IgD-negative memory B cell (primary cell): ENCODE data around the gene TNFRSF18. TPM values are rescaled to one million over a fixed set of nuclear protein-coding genes. Genes with fewer than 3 reads are reported as not detected.

Experiments
- H3K27ac Mint-ChIP-seq, 3 donors: one replicate each; pipeline ENCODE4 v1.8.0; 2020 to 2022; ENCODE audit warnings: mild to moderate bottlenecking in 3 of 3, mixed read lengths in 3 of 3, moderate library complexity in 1 of 3
- H3K27me3 Mint-ChIP-seq: one replicate; pipeline ENCODE4 v1.8.0; 2021; ENCODE audit warnings: mixed read lengths
- H3K36me3 Mint-ChIP-seq: one replicate; pipeline ENCODE4 v1.8.0; 2020; ENCODE audit warnings: mild to moderate bottlenecking, mixed read lengths
- H3K4me1 Mint-ChIP-seq, 3 donors: one replicate each; pipeline ENCODE4 v1.8.0; 2020 to 2022; ENCODE audit warnings: mixed read lengths in 3 of 3, mild to moderate bottlenecking in 1 of 3
- H3K4me3 Mint-ChIP-seq, 4 donors: one replicate each; pipeline ENCODE4 v1.8.0; 2020 to 2022; ENCODE audit warnings: mild to moderate bottlenecking in 4 of 4, mixed read lengths in 4 of 4, moderate library complexity in 3 of 4
- H3K9me3 Mint-ChIP-seq, 3 donors: one replicate each; pipeline ENCODE4 v1.8.0; 2020 to 2021; ENCODE audit warnings: mixed read lengths in 3 of 3, mild to moderate bottlenecking in 1 of 3
- polyA plus RNA-seq: library from polyadenylated mRNA; unstranded; fragments of 300-500 nt; fragmentation: Illumina TruSeq; gene quantifications from one replicate; pipeline ENCODE4 v1.2.3, GENCODE V29; 2021

Gene TNFRSF18
- polyA plus RNA-seq, 1 donor from 2014 or later = 3.5 TPM

DNA sequence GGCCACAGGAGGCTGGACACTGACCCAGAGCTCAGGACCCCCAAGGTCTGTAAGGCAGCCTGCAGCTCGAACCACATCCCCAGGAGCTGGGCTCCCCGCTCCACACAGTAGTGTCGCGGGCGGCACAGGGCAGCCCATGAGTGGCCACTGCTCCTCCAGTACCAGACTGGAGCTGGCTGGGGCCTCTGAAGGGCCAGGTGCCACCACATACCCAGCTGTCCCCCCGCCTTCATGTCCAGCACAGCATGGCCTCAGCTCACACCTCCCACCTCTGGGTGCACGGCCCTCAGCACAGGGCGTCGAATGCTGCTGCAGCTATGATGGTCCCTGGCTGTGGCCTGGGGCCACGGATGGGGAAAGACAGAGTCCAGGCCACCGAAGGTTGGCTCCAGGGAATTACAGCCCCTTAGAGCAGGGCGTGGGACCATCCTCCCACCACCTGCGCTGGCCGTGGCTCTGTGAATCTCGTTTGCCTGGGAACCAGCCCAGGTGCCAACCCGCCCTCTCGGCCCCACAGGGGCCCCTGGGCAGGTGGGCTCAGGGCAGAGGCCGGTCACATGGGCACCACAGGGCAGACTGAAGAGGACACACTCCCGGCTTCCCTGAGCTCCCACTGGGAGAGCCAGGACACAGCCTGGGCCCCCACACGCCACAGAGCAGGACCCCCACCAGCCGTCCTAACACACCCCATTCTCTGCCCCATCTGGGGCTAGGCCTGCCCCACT lies 9.7 kb upstream of the TNFRSF18 start:
- H3K4me1 Mint-ChIP-seq = peaks cover 0 to 12% (median 11%) of the 10 kb centered on the region in 3 donors
- H3K27ac Mint-ChIP-seq = peak overlapping the region in 1 of 3 donors; percentile 2
- H3K27me3 Mint-ChIP-seq = peaks cover 2% of the 10 kb centered on the region
- H3K36me3 Mint-ChIP-seq = peaks cover 2% of the 10 kb centered on the region
- no peaks in the 10 kb centered on the region for H3K9me3 Mint-ChIP-seq
- H3K4me3 Mint-ChIP-seq = peak overlapping the region in 1 of 4 donors; percentile 25

DNA sequence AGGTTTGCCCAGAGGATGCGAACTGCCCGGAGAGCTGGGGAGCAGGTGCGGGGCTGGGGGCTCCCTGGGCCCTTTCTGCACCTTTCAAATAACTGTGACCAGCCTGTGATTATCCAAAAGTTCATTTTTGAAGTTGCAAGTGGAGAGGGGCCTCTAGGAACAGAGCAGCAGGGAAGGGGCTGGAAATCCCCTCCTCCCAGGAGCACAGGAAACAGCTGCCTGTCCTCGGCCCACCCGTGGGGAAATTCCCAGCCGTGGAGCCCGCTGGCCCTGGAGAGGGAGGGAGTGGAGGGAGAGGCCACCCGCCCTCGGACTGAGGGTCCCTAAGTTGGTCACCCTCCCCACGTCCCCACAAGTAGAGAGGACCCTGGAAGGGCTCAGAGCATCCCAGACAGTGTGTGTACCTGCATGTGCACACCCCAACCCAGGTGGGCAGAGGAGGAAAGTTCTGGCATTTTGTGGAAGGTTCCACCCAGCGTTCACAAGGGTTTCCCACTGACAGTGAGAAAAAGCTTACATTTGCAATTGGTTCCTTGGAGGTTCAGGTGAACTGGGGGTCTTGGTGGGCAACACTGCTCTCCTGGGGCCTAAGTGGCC lies 8.8 kb upstream of the TNFRSF18 start:
- peak overlapping the region in 2 of 4 donors; percentile 41 to 67 for H3K4me3 Mint-ChIP-seq
- H3K36me3 Mint-ChIP-seq = no peaks in the 10 kb centered on the region

DNA sequence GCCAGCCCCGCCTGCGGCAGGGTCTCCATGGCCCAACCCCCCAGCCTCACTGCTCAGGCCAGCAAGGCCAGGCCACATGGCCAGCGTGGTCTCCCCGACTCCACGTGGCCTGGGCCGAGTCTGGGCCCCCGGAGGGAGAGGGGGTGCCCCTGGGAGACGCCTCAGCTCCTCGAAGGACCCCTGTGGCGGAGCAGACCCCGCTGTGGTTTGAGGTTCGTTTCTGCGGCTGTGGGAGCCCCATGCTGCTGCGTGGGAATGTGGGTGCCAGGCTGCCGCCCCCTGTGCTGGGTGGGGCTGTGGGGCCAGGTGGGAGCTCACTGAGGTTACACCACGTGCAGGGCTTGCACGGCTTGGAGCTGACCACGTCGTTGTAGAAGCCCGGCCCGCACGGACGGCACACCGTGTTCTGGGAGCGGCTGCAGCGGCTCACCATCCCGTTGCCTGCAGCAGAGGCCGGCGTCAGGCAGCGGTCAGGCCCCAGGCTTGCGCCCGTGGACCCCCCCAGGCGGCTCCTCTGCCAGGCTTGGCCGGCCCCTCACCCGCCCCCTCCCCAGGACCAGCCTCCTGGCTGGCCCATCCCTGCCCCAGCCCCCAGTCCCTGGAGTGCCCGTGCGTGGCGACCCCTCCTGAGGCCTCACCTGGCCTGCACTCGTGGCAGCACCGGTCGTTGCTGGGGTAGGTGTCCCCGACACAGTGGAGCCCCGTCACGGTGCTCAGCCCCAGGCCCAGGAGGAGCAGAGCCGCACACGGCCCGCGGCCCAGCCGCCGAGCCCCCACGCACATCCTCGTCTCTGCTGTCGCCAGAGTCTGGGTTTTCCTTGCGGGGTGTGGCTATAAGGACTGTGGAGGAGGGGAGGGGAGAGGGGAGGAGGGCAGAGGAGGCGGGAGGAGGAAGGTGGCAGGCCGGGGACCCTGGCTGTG lies 7.2 kb upstream of the TNFRSF18 start, which contains the start of gene TNFRSF4:
Gene TNFRSF4, minus strand, starts transcription at position 809 of the 921 bp plus-strand sequence. Its CDS starts 26 bp downstream, at position 783.
- H3K36me3 Mint-ChIP-seq = no peaks in the 10 kb centered on the region
- H3K9me3 Mint-ChIP-seq = no peaks in the 10 kb centered on the region
- peak within 1 kb of the TSS; percentile 16 to 39 (median 31) for H3K27ac Mint-ChIP-seq
- peaks cover 16% of the 10 kb centered on the region for H3K27me3 Mint-ChIP-seq
- peaks cover 0 to 14% (median 13%) of the 10 kb centered on the region in 3 donors for H3K4me1 Mint-ChIP-seq
- peak within 1 kb of the TSS in 3 of 4 donors; percentile 14 to 67 (median 41) for H3K4me3 Mint-ChIP-seq

More for the DNA sequence above, 8.8 kb upstream of the TNFRSF18 start:
- Mint-ChIP-seq H3K27me3 (peaks cover 7% of the 10 kb centered on the region), H3K9me3 (no peaks in the 10 kb centered on the region), H3K27ac (peak overlapping the region in 2 of 3 donors; percentile 39 to 83), H3K4me1 (peaks cover 0 to 12% (median 11%) of the 10 kb centered on the region in 3 donors)

DNA sequence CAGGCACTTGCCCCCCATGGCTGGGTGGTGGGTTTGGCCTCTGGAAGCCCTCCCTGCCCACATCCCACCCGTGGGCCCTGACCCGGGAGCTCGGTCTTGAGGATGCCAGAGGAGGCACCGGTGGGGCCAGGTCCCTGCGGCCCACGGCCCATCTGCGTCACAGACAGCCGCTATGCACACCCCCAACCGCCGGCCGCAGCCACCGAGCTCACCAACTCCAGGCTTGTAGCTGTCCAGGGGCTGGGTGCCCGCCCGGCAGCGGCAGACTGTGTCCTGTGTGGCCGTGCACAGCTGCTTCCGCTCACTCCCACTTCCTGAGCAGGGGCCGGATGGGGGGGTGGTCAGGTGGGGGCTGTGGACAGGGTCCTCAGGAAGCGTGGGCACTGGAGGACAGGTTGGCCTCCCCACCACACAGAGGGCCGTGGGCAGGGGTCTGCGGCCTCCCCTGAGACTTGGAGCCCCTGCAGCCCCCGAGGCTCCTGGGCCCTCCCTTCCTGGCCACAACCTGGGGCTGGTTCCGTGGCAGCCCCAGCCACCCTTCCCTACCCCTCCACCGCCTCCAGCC lies 6.5 kb upstream of the TNFRSF18 start:
- Mint-ChIP-seq H3K36me3 (no peaks in the 10 kb centered on the region), H3K4me1 (peaks cover 0 to 19% (median 18%) of the 10 kb centered on the region in 3 donors), H3K9me3 (peaks cover 0 to 2% (median 0%) of the 10 kb centered on the region in 3 donors), H3K27ac (peak overlapping the region in 1 of 3 donors; percentile 16), H3K27me3 (peaks cover 20% of the 10 kb centered on the region), H3K4me3 (peak overlapping the region in 1 of 4 donors; percentile 23)

DNA sequence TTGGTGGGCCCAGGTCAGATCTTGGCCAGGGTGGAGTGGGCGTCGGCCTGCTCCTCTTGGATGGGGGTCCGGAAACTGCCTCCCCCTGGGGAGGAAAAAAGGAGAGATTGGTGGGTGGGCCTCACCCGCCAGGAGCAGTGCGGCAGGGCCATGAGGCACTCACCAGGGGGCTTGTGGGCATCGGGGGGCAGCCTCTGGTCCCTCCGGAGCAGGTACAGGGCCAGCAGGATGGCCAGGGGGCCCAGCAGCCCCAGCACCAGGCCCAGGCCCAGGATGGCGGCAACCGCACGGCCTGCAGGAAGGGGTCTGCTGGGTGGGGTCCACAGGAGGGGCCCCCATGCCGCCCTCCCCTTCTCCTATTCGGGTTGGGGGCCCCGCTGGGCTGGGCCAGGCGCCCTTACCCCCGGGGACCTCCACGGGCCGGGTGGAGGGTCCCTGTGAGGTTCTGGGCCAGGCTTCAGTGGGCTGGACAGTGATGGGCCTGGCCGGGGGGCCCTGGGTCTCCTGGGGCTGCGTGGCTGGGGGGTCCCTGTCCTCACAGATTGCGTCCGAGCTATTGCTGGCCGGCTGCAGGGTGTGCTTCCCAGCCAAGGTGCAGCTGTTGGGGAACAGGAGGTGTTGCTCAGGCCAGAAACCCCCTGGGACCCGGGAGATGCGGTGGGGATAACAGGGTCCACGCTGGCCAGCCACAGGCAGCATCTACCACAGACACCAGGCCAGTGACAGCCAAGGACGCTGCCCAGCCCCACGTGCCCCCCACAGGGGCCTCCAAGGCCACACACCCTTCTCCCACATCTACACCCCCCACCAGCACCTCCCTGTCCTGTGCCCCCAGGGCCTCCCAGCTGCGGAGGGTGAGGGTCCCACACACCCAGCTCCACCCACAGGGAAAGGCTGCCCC lies 5.4 kb upstream of the TNFRSF18 start:
- Mint-ChIP-seq H3K4me3 (no peak overlapping the region), H3K4me1 (peaks cover 0 to 20% (median 18%) of the 10 kb centered on the region in 3 donors), H3K27ac (peak overlapping the region in 1 of 3 donors; percentile 19), H3K27me3 (peaks cover 21% of the 10 kb centered on the region), H3K36me3 (no peaks in the 10 kb centered on the region), H3K9me3 (peaks cover 0 to 2% (median 0%) of the 10 kb centered on the region in 3 donors)

DNA sequence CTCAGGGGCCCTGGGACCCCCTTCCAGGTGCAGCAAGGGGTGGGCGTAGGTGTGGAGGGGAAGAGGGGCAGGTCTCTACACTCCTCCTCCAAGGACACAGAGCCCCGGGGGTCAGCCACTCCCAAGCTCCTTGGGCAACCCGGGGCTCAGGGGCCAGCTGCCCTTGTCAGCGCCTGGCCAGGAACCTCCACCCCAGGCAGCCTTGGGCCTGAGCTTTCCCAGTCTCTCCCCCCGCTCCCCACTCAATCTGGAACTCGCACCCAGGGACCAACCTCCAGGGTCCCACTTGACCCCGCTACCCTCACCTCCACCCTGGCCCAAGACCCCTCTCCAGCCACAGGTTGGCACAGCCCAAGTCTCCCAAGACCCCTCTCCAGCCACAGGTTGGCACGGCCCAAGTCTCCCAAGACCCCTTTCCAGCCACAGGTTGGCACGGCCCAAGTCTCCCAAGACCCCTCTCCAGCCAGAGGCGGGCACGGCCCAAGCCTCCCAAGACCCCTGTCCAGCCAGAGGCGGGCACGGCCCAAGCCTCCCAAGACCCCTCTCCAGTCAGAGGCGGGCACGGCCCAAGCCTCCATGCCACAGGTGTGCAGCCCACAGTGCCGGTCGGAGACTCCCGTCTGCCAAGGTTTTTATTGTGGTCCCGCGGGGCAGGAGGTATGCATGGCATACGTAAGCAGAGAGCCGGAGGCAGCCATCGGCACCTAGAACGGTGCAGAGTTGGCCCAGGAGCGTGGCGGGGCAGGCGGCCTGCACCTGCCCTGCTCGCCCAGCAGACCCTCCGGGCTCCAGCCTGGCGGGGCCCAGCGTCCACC lies 4.5 kb upstream of the TNFRSF18 start:
- peaks cover 21% of the 10 kb centered on the region for H3K27me3 Mint-ChIP-seq
- peaks cover 0 to 2% (median 0%) of the 10 kb centered on the region in 3 donors for H3K9me3 Mint-ChIP-seq
- H3K27ac Mint-ChIP-seq = peak overlapping the region in 1 of 3 donors; percentile 19
- H3K4me1 Mint-ChIP-seq = peaks cover 0 to 16% (median 15%) of the 10 kb centered on the region in 3 donors
- H3K36me3 Mint-ChIP-seq = no peaks in the 10 kb centered on the region
- peak overlapping the region in 1 of 4 donors; percentile 70 for H3K4me3 Mint-ChIP-seq

DNA sequence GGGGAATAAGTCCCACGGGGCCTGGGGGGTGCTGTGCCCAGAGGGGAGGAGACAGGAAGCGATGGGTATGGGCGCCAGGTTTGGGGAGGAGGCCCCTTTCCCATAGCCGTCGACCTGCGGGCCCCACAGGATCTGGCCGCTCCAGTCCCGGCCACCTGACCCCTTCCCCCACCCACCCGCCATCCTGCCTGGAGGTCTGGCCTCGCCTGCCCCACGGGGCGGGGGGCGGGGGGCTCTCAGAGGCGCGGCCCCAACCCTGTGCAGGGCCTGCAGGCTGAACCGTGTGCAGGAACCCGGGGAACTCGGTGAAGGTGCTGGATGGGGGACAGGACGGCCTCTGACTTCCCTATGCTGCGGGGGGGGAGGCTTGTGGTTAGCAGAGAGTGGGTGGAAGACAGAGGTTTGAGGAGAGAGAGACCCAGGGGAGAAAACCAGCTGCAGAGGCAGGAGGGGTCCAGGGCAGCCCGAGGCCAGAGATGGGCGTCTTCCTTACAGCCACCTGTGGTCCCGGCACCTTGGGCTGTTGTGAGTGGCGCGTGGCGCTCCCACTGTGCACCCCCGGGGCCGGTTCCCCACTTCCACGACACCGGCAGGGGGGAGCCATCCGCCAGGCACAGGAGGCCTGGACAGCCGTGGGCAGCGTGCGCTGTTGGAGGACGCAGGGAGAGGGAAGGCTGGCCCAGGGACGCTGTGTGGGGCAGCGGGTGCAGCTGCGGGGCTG lies 2.5 kb upstream of the TNFRSF18 start:
- peak overlapping the region in 2 of 3 donors; percentile 5 to 83 for H3K27ac Mint-ChIP-seq
- peak overlapping the region; percentile 7 to 94 (median 76) for H3K4me3 Mint-ChIP-seq
- H3K9me3 Mint-ChIP-seq = peaks cover 0 to 2% (median 0%) of the 10 kb centered on the region in 3 donors
- H3K27me3 Mint-ChIP-seq = peaks cover 21% of the 10 kb centered on the region
- H3K4me1 Mint-ChIP-seq = peaks cover 0 to 10% (median 7%) of the 10 kb centered on the region in 3 donors
- no peaks in the 10 kb centered on the region for H3K36me3 Mint-ChIP-seq

DNA sequence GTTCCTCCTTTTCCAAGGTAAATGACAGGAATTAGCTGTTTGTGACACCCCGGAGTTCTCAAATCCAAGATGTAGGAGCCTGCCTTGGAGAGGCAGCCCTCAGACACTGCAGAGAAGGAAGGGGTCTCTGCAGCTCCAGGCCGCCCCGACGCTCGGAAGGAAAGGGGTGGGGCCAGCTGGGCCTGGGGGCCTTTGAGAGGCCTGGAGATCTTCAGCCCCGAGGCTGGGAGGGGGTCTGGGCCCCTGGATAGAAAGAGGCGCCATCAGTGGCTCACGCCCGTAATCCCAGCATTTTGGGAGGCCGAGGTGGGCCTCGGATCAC lies 1.1 kb upstream of the TNFRSF18 start:
- no peaks in the 10 kb centered on the region for H3K36me3 Mint-ChIP-seq
- peaks cover 0 to 2% (median 0%) of the 10 kb centered on the region in 3 donors for H3K9me3 Mint-ChIP-seq
- H3K27ac Mint-ChIP-seq = peak overlapping the region in 2 of 3 donors; percentile 15 to 83
- peaks cover 21% of the 10 kb centered on the region for H3K27me3 Mint-ChIP-seq
- H3K4me1 Mint-ChIP-seq = peaks cover 0 to 10% (median 7%) of the 10 kb centered on the region in 3 donors
- peak overlapping the region in 3 of 4 donors; percentile 7 to 92 (median 85) for H3K4me3 Mint-ChIP-seq

DNA sequence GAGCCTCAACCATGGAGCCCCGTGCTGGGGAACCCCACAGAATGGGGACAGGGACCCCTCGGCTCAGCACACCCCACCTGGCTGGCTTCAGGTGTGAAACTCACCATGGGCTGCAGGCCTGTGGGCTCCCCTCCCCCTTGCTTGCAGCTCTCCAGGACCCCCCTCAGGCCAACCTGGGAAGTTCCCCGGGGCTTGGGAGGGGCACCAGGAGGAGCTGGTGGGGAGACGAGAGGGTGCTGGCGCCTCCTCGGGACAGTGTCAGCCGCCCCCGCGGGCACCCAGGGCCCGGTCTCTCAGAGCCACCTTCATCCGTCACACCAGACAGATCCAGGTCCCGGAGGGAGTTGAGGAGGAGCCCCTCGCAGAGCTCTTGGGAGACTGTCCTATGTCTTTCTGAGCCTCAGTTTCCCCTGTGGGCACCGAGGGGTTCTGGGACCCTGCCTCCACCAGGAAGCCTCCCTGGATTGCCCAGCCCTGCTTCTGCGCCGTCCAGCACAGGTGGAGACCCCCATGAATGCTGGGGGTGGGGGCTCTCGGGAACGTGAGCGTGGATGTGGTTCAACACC lies 657 bp upstream of the TNFRSF18 start:
- peak overlapping the region; percentile 64 to 92 (median 82) for H3K4me3 Mint-ChIP-seq
- no peaks in the 10 kb centered on the region for H3K36me3 Mint-ChIP-seq
- H3K27ac Mint-ChIP-seq = peak overlapping the region in 2 of 3 donors; percentile 15 to 16
- H3K4me1 Mint-ChIP-seq = peaks cover 0 to 10% (median 7%) of the 10 kb centered on the region in 3 donors
- peaks cover 0 to 2% (median 0%) of the 10 kb centered on the region in 3 donors for H3K9me3 Mint-ChIP-seq
- H3K27me3 Mint-ChIP-seq = peaks cover 21% of the 10 kb centered on the region

DNA sequence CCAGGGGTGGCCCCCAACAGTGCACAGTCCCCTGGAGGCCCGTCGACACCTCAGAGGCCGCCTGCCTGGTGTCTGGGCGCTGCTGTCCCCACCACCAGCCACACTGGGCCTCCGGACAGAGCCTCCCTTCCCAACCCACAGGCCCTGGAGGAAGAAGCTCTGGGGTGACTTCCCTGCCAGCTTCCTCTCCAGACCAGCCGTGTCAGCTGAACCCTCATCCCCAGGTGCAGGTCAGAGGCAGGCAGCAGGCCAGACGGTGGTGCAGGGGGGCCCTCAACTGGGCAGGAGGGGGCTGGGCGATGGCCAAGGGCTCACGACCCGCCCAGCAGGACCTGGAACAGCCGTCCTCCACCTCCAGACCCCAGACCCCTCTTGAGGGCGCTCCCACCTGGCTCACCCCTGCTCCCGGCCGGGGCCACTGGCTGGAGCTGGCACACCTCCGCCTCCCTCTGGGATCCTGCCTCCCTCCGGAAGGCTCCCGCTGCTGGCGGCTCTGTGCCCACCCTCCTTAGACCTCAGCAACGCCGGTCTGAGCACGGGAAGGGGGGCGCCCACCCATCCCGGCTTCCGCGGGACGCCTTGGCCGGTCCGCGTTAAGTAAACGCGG lies 520 bp downstream of the TNFRSF18 start:
- Mint-ChIP-seq H3K4me1 (peaks cover 0 to 10% (median 7%) of the 10 kb centered on the region in 3 donors), H3K27ac (no peak overlapping the region), H3K27me3 (peaks cover 18% of the 10 kb centered on the region)

DNA sequence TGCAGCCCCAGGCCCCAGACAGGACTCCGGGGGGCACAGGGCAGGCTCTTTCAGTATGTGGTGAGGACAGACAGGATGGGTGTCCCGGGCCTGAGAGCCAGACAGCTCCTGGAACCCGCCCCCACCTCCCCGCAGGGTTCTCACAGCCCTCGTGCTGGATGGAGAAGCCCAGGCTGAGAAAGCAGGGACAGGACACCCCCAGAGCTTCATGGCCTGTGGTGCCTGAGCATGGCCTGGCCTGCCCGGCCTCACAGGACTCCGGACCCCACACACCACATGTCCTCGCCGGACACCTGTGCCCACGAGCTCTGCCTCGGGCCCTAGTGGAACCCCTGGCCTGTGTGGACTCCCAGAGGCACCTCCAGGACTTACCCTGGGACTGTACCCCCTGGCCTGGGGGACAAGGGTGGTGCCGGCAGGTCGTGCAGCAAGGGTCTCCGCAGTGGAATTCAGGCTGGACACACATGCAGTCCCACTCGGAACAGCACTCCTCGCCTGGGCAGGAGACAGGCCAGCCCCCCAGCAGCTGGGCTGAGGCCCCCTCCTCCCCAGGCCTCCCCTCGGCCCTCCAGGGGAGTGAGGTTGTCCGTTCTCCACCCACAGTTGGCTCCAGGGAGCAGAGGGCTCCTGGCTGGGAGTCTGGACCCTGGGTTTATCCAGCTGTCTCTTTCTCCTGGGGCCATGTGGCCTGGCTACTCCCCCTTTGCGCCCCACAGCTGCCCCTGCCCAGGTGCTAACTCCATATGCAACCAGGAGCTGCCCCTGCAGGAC lies 1.2 kb downstream of the TNFRSF18 start:
- Mint-ChIP-seq H3K27me3 (peaks cover 14% of the 10 kb centered on the region), H3K4me3 (peak overlapping the region in 2 of 4 donors; percentile 4 to 12), H3K27ac (peak overlapping the region in 1 of 3 donors; percentile 13), H3K36me3 (no peaks in the 10 kb centered on the region), H3K9me3 (peaks cover 0 to 2% (median 0%) of the 10 kb centered on the region in 3 donors), H3K4me1 (peaks cover 0 to 11% (median 7%) of the 10 kb centered on the region in 3 donors)

More for the DNA sequence above, 520 bp downstream of the TNFRSF18 start:
- Mint-ChIP-seq H3K4me3 (peak overlapping the region in 3 of 4 donors; percentile 37 to 92 (median 73)), H3K9me3 (peaks cover 0 to 2% (median 0%) of the 10 kb centered on the region in 3 donors), H3K36me3 (no peaks in the 10 kb centered on the region)
